Endometrial microvascular endothelial cells (primary cell): ENCODE measurements around the gene SETD1A. TPM values are rescaled to one million over a fixed set of nuclear protein-coding genes. Genes with fewer than 3 reads are reported as not detected.

Source experiments
- in situ Hi-C: cut with HindIII; loops from 2 replicates; pipeline ENCODE4 v1.10.0; 2017; ENCODE audit warnings: low sequenced_read_pairs, low pct_unique_long_range_greater_than_20kb; ENCODE audit errors: inconsistent ontology term
- total RNA-seq: library from RNA; depleted of rRNA; stranded (reverse); fragments of >200 nt; gene quantifications from one replicate; pipeline ENCODE4 v1.2.3, GENCODE V29; 2015; ENCODE audit errors: inconsistent ontology term

Gene SETD1A
- total RNA-seq, 1 donor from 2014 or later = 5.0 TPM

GRCh38 chr16:31031276-31031675 lies 73.7 kb downstream of the SETD1A start:
- in situ Hi-C loops = no loop called here

GRCh38 chr16:31032736-31033708 lies 75.5 kb downstream of the SETD1A start, which contains the start of gene STX4:
Gene STX4 (plus strand): TSS chr16:31033558. CDS start chr16:31033806, 248 bp downstream.
- in situ Hi-C loops = no loop called here

GRCh38 chr16:31033709-31034492 lies 76.3 kb downstream of the SETD1A start:
- in situ Hi-C loops = no loop called here

Other genes starting within 250 kb of the SETD1A start
- 22.5 TPM for gene PHKG2, start 209.3 kb upstream of the SETD1A start, total RNA-seq
- gene CFAP119, start 195.7 kb upstream of the SETD1A start, total RNA-seq = 1.2 TPM
- gene RNF40, start 195.4 kb upstream of the SETD1A start, total RNA-seq = 69.8 TPM
- gene ZNF629, start 170.5 kb upstream of the SETD1A start, total RNA-seq = 6.1 TPM
- gene BCL7C, start 63.7 kb upstream of the SETD1A start, total RNA-seq = 25.8 TPM
- 1.3 TPM for gene CTF1, start 61.1 kb upstream of the SETD1A start, total RNA-seq
- 23.1 TPM for gene FBXL19, start 34.2 kb upstream of the SETD1A start, total RNA-seq
- gene ORAI3, start 8.7 kb upstream of the SETD1A start, total RNA-seq = 13.4 TPM
- 6.0 TPM for gene HSD3B7, start 27.5 kb downstream of the SETD1A start, total RNA-seq
- not detected for gene STX1B, start 52.9 kb downstream of the SETD1A start, total RNA-seq
- gene STX4, start 75.8 kb downstream of the SETD1A start, total RNA-seq = 35.9 TPM
- 16.5 TPM for gene ZNF668, start 116.5 kb downstream of the SETD1A start, total RNA-seq
- 7.2 TPM for gene ZNF646, start 116.7 kb downstream of the SETD1A start, total RNA-seq
- 0.19 TPM for gene PRSS53, start 131.2 kb downstream of the SETD1A start, total RNA-seq
- gene VKORC1, start 137.0 kb downstream of the SETD1A start, total RNA-seq = 179 TPM
- gene BCKDK, start 150.6 kb downstream of the SETD1A start, total RNA-seq = 88.6 TPM
- 30.1 TPM for gene KAT8, start 159.9 kb downstream of the SETD1A start, total RNA-seq
- not detected for gene PRSS8, start 178.0 kb downstream of the SETD1A start, total RNA-seq
- gene PRSS36, start 192.3 kb downstream of the SETD1A start, total RNA-seq = not detected
- gene FUS, start 222.4 kb downstream of the SETD1A start, total RNA-seq = 79.0 TPM
- 21.2 TPM for gene PYCARD, start 245.0 kb downstream of the SETD1A start, total RNA-seq